SKM-1 (cell line): Measurements from ENCODE around the gene GPHN.

Experiments
- DNase-seq: peaks from one replicate; lab custom pipeline; 2025; ENCODE audit not compliant: unreplicated experiment; lab: John Stamatoyannopoulos, UW

Gene GPHN

DNA sequence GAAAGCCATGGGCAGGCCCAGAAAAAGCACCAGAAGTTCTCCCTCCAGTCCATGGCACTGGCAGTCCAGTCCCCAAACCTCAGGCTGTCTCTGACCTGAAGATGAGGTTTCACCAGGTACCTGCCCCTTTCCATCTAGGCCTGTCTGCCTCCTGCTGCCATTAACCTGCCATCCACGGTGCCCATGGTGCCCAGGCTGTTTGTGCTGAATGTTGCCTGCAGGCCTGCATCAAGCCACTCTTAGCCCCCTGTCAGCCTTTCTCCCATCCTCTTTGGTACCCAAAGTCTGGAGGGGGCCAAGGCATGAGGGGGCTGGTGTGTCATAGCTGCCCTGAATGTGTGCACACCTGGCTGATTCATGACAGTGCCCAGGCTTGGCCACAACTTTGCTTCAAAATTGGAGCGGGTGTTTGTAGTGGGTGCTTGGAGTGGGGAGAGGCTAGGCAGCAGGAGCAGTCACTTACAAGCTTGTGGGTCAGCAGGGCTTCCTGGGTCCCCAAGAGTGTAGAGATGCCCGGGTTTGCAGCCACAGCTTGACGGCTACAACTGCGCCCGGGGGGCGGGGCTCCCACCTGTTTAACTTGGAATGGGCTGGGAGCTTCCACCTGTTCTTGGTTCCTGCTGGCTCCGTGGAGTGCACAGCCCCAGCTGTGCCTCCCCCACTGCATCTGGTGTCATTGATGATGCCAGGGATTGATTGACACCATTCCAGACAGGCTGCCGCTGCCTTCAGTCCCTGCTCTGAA is 88.5 kb downstream of the GPHN start:
- DNase-seq: no peak

GRCh38 chr14:66600416-66600815 is 92.5 kb downstream of the GPHN start:
- no peak for DNase-seq

- no peak for DNase-seq
Measured at GRCh38 chr14:66601932-66602578, 94.1 kb downstream of the GPHN start.

DNA sequence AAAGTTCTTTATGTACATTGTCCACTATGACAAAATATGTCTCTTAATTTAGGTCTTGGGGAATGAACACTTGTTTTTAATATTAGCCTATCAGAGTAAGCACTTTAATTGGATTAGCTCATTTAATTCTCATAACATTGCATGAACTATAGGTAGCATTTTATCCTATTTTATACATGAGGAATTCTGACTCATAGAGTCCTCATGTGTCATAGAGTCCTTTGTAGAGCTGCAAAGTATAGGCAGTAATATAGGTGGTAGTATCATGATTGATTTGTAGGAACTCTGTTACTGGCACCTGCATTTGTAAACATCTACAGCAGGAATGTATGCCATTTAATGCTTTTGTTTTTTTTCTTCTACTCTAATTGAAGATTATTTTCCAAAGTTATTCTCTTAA is 96.0 kb downstream of the GPHN start:
- no peak for DNase-seq

GRCh38 chr14:66606826-66607225 is 98.9 kb downstream of the GPHN start:
- DNase-seq: no peak

- DNase-seq: no peak
Measured at GRCh38 chr14:66610154-66610563, 102.2 kb downstream of the GPHN start.

GRCh38 chr14:66613344-66613743 is 105.4 kb downstream of the GPHN start:
- DNase-seq: no peak

- no peak for DNase-seq
Measured at GRCh38 chr14:66619952-66620351, 112.0 kb downstream of the GPHN start.

DNA sequence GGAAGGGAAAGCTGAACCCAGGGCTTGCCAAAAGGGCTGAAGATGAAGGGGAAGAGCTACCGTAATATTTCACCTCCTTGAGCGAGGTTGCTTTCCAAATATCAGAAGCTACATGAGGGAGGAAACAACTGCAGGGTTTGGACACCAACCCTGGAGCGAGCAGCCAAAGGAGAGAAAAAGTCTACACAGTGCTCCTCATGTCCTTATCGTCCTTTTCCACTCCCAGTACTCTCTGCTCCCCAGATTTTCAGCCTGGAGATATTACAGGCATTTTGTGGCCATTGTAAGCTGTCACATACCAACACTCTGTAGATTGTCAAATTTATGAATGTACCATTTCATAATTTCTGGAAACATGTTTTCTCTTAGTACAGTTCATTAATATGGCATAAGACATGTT is 115.9 kb downstream of the GPHN start:
- no peak for DNase-seq

- no peak for DNase-seq
Measured at GRCh38 chr14:66624336-66624937, 116.5 kb downstream of the GPHN start.

DNA sequence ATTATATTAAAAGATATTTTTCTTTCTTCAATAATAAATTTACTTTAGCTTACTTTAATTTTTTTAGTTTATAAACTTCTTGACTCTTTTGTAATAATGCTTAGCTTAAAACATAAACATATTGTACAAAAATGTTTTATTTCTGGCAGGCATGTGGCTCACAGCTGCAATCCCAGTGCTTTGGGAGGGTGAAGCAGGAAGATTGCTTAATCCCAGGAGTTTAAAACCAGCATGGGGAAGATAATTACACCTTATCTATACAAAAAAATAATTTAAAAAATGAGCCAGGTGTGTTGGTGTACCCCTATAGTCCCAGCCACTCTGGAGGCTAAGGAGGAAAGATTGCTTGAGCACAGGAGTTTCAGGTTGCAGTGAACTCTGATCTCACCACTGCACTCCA is 120.7 kb downstream of the GPHN start:
- no peak for DNase-seq

- no peak for DNase-seq
Measured at GRCh38 chr14:66629499-66629898, 121.6 kb downstream of the GPHN start.

DNA sequence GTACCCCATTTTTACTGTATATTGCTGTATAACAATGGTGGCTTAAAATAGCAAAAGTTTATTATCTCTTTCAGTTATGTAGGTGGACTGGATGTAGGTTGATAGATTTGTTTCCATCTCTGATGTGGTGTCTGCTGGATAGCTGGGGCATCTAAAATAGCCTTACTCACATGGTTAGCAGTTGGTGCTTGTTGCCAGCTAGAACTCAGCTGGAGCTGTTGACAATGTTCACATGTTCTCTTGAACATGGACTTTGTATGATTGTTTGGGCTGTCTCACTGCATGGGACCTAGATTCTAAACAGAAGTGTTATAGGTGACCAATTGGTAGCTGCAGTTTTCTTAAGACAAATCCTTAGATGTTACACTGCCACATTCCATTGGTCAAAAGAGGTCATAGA is 126.9 kb downstream of the GPHN start:
- DNase-seq: no peak

DNA sequence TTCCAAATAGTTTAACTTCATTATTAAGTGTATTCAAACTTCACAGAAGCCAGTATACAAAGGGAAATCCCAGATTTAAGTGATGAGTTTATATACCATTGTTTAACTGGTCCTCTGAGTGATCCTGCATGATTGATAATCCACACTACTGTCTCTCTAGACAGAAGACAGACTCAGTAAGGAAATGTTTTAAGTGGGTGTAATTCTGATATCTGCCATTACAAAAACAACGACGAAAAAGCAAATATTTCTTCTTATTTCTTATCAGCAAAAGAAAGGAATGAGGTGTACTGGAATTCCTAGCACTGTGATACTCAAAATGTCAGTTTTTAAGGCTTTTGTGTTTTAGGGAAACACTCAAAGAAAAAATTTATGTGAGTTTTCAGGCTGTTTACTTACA is 127.5 kb downstream of the GPHN start:
- DNase-seq: no peak

DNA sequence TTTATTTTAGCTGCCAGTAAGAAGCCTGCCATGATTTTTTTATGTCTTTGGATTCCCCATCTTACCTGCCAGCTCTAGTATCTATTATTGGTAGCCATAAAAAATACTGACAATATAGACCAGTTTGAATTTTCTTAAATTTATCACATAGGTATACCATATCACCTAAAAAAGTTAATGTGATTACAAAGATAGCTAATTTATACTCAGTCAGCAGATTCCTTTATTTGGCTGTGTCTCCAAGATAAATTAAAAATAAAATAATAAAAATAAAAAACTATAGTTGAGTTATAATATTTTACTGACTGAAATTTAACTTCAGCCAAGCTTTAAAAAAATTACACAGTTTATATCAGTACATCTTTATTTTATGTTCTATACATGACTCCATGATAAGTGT is 128.3 kb downstream of the GPHN start:
- no peak for DNase-seq

DNA sequence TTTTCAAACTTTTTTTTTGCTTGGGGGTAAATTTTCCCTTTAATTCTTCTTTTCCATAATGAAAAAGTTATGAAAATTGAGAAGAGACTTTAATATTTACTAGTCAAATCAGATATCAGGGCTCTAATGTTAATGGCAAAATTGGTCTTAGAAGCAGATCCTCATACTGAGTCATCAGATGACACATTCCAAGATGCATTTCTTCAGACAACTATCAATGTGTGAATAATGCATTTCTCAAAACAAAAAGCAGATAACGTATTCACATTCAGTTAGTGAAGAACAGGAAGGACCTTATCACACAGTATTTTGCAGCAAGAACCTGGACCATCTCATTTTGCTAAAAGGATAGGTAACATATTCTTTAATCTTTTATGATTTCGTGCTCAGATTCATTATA is 130.7 kb downstream of the GPHN start:
- DNase-seq: no peak

- no peak for DNase-seq
Measured at GRCh38 chr14:66641861-66642635, 134.1 kb downstream of the GPHN start.

GRCh38 chr14:66643344-66643743 is 135.4 kb downstream of the GPHN start:
- DNase-seq: no peak

DNA sequence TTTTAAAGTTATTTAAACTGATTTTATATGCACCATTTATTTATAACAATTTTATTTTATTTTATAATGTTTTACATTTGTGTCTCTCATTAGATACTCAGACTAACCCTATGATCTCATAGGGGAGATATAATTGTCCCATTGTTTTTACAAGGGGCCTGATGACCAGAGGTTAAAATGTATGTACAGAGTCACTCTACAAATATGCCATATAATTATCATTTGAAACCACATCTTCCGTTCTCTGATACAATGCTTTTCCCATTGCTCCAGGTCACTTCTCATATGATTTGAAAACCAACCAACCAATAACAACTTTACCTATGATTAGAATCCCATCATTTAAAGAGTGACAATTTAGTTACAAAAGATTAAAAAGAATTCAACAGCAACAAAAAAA is 137.8 kb downstream of the GPHN start:
- no peak for DNase-seq

- DNase-seq: no peak
Measured at GRCh38 chr14:66649498-66649897, 141.6 kb downstream of the GPHN start.

GRCh38 chr14:66650491-66650911 is 142.6 kb downstream of the GPHN start:
- no peak for DNase-seq
